ENCODE measurements around the gene APOLD1. TPM values are rescaled to one million over a fixed set of nuclear protein-coding genes. Genes with fewer than 3 reads are reported as not detected.
A peak's percentile ranks its signal among the peaks of the same experiment; 100 is the strongest.
"Not testable (repeated sequence)": the region's sequence is repeated elsewhere in the genome, so short reads cannot be mapped to it uniquely, and the experiment has no call there.

Gene APOLD1, protein sequence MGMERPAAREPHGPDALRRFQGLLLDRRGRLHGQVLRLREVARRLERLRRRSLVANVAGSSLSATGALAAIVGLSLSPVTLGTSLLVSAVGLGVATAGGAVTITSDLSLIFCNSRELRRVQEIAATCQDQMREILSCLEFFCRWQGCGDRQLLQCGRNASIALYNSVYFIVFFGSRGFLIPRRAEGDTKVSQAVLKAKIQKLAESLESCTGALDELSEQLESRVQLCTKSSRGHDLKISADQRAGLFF
- total RNA-seq, result 1 to 10 TPM; 3.5 to 7.0 TPM

DNA sequence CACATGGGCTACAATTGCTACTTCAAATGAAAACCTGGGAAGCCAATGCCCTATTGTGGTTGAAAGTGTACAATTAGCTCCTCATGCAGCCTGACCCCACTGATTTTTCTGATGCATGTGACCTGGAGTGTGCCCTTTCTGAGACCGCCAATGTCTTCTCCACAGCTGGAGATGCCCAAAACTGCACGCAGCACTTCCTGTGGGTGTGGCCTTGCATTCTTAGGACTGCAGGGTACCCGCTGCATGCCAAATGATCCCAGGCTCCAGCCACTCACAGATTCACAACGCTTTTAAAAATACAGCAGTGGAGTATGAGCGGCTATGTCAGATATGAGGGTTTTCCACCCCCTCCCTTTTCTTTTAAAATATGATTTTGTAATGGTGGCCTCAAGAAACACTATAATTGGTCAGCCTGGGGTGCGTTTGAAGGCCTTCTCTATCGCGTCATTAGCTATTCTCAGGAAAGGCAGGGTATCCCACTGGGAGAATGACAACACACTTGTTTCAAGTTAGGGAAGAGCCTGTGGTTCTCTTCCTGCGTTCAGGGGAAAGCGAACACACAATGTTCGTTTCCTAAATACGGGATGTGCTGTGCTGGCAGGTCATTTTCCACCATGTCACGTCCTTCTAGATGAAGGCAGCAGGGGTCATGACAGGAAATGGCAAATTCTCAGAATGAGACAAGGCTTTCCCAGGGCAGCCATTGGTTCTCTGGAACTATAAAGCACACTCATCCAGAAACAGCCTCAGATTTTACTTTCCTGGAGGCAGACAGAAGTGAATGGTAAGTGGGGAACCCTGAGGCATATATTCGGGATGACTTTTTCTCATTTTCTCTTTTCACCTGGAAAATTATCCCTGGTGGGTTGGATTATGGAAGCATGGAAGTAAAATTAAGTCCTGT, at the start of gene APOLD1:
APOLD1 (plus strand) TSS at position 749 of the 904 bp plus-strand sequence; CDS start at position 782, 33 bp downstream.
- H3K27me3 Mint-ChIP-seq, result no peaks in the 10 kb centered on the region
- ATAC-seq, result no peak
- H3K36me3 Mint-ChIP-seq (ENCODE audit: low read depth), result no peaks in the 10 kb centered on the region
- peak within 1 kb of the TSS; percentile 81 for H3K4me3 Mint-ChIP-seq
- CTCF ChIA-PET, result interaction anchor here (0.7 to 1.2 kb wide), 2 partner anchors 52 to 421 kb away, joined by 3 to 4 read pairs; no protein-coding TSS in a partner anchor
- POLR2A ChIA-PET, result interaction anchor here (0.5 kb wide), 1 partner anchor 1029 kb away, joined by 5 read pairs; no protein-coding TSS in a partner anchor
- intact Hi-C loops (cut with DNase I, micrococcal nuclease), result loop anchor here (5.0 kb wide), 6 partner anchors 52 to 427 kb away; partner anchors contain the start of gene GSG1 (in 1 of the 2)
- peaks cover 28% of the 10 kb centered on the region for H3K4me1 Mint-ChIP-seq
- DNase-seq, result no peak
- peak within 1 kb of the TSS; percentile 60 for H3K27ac Mint-ChIP-seq
- no peaks in the 10 kb centered on the region for H3K9me3 Mint-ChIP-seq (ENCODE audit: low read depth)

DNA sequence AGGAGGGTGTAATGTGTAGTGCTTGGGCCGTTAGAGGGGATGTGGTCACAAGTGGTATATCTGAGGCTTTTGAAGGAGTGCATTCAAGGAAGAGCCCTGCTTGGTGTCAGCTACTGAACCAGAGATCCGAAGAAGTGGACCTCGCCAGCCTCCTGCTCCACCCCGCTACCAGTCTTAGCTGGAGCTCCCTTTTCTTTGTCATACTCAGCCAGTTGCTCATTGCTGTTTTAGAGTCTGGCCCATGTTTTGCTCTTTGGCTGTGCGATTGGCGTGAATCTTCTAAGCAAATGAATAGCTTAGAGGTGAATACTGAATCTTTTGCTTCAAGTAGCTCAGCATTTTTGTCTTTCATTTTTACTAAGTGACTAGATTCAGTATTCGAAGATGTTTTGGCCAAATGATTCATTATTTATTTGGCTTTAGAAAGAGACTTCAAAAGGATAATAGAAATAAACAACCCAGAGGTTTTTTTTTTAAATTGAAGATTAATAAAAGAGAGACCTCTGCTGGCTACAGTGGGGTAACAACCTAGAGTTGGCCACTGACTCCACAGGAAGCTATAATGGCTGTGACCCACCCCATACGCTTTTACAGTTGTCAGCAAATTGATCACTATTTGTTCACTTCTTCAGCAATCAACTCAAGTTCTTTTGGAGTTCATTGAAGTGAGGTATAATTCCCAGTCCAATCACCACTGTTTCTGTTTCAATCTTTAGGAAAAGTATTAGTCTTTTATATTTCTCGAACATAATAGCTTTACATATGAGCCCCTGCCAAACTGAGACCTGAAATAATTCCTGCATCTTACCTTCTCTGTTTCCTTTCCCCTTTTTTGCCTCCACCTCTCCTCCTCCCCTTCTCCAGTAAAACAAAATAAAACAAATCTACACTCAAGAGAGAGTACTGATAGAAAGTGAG, 48.4 kb upstream of the APOLD1 start:
- H3K9me3 Mint-ChIP-seq (ENCODE audit: low read depth), result no peaks in the 10 kb centered on the region
- peak; percentile 65 for DNase-seq
- ChIA-PET POLR2A (interaction anchor here (0.6 to 2.4 kb wide), 16 partner anchors 11 to 1010 kb away, joined by 3 to 38 read pairs (median 4); partner anchors contain the start of gene DUSP16), CTCF (interaction anchor here (0.6 to 3.7 kb wide), 76 partner anchors 10 to 1398 kb away, joined by 3 to 53 read pairs (median 4); partner anchors contain the start of gene DUSP16)
- intact Hi-C loops (cut with DNase I, micrococcal nuclease), result loop anchor here (1.0 to 2.0 kb wide), 3 partner anchors 11 to 361 kb away; no protein-coding TSS in a partner anchor
- H3K27me3 Mint-ChIP-seq, result no peaks in the 10 kb centered on the region
- H3K27ac Mint-ChIP-seq, result peak overlapping the region; percentile 75
- peak; percentile 87 for ATAC-seq
- H3K4me3 Mint-ChIP-seq, result peak overlapping the region; percentile 32
- peaks cover 35% of the 10 kb centered on the region for H3K4me1 Mint-ChIP-seq
- no peaks in the 10 kb centered on the region for H3K36me3 Mint-ChIP-seq (ENCODE audit: low read depth)

DNA sequence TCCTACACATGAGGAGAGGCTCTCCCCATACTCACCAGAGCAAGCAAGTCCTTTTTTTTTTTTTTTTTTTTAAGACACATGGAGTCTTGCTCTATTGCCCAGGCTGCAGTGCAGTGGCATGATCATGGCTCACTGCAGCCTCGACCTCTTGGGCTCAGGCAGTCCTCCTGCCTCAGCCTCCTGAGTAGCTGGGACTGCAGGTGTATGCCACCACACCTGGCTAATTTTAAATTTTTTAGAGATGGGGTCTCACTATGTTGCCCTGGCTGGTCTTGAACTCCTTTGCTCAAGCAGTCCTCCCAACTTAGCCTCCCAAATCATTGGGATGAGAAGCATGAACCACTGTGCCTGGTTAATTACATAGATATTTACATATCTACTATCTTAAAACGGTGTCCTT, 47.3 kb upstream of the APOLD1 start:
- H3K36me3 Mint-ChIP-seq (ENCODE audit: low read depth); intact Hi-C loops (cut with DNase I, micrococcal nuclease); H3K4me3 Mint-ChIP-seq; H3K27ac Mint-ChIP-seq; H3K27me3 Mint-ChIP-seq; H3K9me3 Mint-ChIP-seq (ENCODE audit: low read depth); ATAC-seq; DNase-seq: not testable (repeated sequence)
- POLR2A ChIA-PET, result interaction anchor here (2.4 kb wide), 1 partner anchor 12 kb away, joined by 38 read pairs; no protein-coding TSS in a partner anchor
- CTCF ChIA-PET, result interaction anchor here (0.9 to 3.7 kb wide), 14 partner anchors 9 to 377 kb away, joined by 5 to 53 read pairs (median 14); no protein-coding TSS in a partner anchor
- peaks cover 32% of the 10 kb centered on the region for H3K4me1 Mint-ChIP-seq

DNA sequence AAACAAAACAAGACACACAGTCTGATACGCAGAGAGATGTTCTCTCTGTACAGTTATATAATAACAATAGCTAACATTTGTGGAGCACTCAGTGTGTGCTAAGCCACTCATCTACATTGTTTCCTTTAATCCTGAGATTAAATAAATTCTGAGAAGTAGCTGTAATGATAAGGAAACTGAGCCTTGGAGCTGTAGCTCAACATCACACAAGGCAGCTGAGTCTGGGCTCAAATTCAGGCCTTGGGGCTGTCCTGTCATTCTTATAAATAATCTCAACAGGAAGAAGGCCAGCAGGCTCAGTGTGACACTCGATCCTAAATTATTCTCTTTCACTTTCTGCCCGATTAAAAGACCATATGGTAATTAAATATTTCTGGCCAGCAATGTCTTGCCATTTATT, 43.8 kb upstream of the APOLD1 start:
- intact Hi-C loops (cut with DNase I, micrococcal nuclease), result no loop called here
- DNase-seq (no peak), ATAC-seq (no peak)
- H3K27ac Mint-ChIP-seq, result no peak overlapping the region
- H3K27me3 Mint-ChIP-seq, result no peaks in the 10 kb centered on the region
- no peaks in the 10 kb centered on the region for H3K9me3 Mint-ChIP-seq (ENCODE audit: low read depth)
- ChIA-PET CTCF (interaction anchor here (0.6 to 1.0 kb wide), 2 partner anchors 8 to 166 kb away, joined by 3 to 4 read pairs; no protein-coding TSS in a partner anchor), POLR2A (interaction anchor here (0.6 kb wide), 1 partner anchor 480 kb away, joined by 6 read pairs; no protein-coding TSS in a partner anchor)
- peaks cover 12% of the 10 kb centered on the region for H3K4me1 Mint-ChIP-seq
- H3K36me3 Mint-ChIP-seq (ENCODE audit: low read depth), result no peaks in the 10 kb centered on the region
- no peak overlapping the region for H3K4me3 Mint-ChIP-seq

DNA sequence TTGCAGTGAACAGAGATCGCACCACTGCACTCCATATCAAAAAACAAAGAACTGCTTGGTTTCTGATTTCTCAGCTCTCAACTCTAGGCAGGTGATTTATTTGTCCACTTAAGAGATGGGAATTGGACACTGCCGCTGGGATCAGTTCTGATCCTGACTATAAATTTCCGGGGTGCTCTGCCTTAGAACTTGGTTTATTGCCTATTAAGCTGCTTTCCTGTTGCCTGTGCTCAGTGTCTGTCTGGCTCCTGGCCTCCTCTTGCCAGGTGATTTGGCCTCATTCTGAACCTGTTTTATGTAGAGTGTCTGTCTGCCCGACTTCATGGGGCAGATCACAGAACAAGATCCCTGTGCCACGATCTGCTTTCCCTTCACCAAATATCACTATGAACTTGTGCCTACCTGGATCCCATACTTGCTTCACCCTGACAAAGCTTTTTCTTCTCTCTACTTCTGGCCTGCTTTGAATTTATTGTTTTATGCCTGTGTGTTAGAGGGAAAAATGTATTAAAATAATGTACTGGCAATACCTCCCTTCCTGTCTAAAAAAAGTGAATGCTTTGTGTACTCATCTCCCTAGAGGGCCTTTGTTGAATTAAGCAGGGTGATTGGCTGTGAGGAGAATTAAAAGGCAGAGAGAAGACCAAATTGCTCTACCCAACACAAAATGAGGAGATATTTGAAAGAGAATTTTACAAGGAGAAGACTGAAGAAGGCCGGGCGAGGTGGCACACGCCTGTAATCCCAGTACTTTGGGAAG, 40.7 kb upstream of the APOLD1 start:
- Mint-ChIP-seq H3K9me3 (ENCODE audit: low read depth) (no peaks in the 10 kb centered on the region), H3K36me3 (ENCODE audit: low read depth) (no peaks in the 10 kb centered on the region), H3K4me3 (no peak overlapping the region), H3K27ac (peak overlapping the region; percentile 2), H3K27me3 (no peaks in the 10 kb centered on the region), H3K4me1 (no peaks in the 10 kb centered on the region)
- CTCF ChIA-PET, result no interaction called here
- POLR2A ChIA-PET, result no interaction called here
- intact Hi-C loops (cut with DNase I, micrococcal nuclease), result no loop called here
- ATAC-seq, result no peak
- DNase-seq, result no peak

DNA sequence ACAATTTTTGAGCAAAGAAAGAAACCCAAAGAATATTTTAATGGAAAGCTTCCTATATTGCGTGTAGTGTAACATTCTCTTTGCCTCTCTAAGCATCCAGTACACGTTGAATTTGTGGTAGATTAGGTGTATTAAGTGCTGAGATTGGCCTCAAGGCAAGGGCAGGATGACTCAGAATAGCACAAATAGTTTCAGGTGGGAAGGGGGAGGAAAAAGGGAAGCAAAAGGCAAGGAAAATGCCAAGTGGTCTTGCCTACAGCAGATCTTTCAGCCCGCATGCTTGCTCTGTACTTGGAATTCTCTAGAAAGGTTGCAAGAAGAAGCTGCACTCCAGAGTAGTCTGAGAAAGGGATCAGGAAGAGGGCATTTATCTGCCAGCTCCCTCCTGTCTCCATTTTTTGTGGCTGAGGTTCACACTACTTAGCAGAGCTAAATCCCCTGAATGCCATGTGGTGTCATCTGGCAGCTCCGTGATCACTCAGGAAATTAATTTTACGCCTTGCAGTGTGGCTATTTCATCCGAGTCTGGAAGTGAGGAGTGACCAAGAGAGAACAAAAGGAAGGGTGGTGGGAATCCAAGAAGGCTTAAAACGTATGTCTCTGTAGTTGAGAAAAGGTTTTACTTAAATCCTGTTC, 39.8 kb upstream of the APOLD1 start:
- Mint-ChIP-seq H3K36me3 (ENCODE audit: low read depth) (no peaks in the 10 kb centered on the region), H3K27ac (no peak overlapping the region), H3K4me1 (no peaks in the 10 kb centered on the region), H3K27me3 (no peaks in the 10 kb centered on the region), H3K4me3 (no peak overlapping the region), H3K9me3 (ENCODE audit: low read depth) (no peaks in the 10 kb centered on the region)
- DNase-seq (no peak), ATAC-seq (no peak)
- ChIA-PET CTCF (interaction anchor here (0.6 to 2.2 kb wide), 3 partner anchors 9 to 101 kb away, joined by 3 to 14 read pairs (median 5); no protein-coding TSS in a partner anchor), POLR2A (interaction anchor here (0.6 kb wide), 1 partner anchor 236 kb away, joined by 4 read pairs; no protein-coding TSS in a partner anchor)
- intact Hi-C loops (cut with DNase I, micrococcal nuclease), result no loop called here

DNA sequence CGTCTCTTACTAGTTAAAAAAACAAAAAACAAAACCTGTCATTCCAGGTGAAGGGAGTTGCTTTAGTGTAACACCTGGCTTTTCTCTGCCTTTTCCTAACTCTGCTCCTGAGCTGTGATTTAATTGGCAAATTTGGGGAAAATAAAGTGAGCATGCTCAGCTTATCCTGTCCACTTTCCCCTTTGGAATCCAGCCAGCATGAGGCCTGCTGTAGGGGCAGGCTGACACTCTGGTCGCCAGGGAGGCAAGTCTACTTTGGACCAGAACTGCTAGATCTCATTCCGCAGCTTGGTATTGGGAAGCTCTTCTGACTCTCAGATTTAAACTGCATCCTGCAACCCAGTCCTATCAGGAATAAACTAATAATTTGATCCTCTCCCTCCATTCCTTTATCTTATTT, 38.2 kb upstream of the APOLD1 start:
- ChIA-PET POLR2A (no interaction called here), CTCF (interaction anchor here (0.7 to 2.2 kb wide), 2 partner anchors 8 to 10 kb away, joined by 3 to 14 read pairs; no protein-coding TSS in a partner anchor)
- peaks cover 2% of the 10 kb centered on the region for H3K36me3 Mint-ChIP-seq (ENCODE audit: low read depth)
- H3K27me3 Mint-ChIP-seq, result no peaks in the 10 kb centered on the region
- no peaks in the 10 kb centered on the region for H3K9me3 Mint-ChIP-seq (ENCODE audit: low read depth)
- no peaks in the 10 kb centered on the region for H3K4me1 Mint-ChIP-seq
- H3K27ac Mint-ChIP-seq, result no peak overlapping the region
- no peak overlapping the region for H3K4me3 Mint-ChIP-seq
- intact Hi-C loops (cut with DNase I, micrococcal nuclease), result no loop called here
- ATAC-seq (no peak), DNase-seq (no peak)

DNA sequence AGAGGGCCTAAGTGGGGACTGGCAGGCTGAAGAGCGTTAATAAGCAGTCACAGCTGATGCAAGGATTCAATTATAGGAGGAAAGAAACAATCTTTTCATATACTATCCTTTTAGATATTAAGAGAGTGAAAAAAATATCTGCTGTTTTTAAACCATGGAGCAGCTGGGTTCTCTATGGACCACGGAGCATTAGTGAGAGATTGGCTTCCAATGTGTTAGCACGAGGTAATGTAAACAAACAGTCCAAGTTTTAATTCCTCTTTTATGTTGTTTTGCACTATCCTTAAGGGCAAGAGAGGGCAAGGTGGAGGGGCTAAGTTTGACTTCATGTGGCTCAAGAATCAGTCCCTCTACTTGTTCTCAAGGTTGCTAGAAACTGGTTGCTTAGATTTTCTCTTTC, 37.4 kb upstream of the APOLD1 start:
- Mint-ChIP-seq H3K36me3 (ENCODE audit: low read depth) (peaks cover 2% of the 10 kb centered on the region), H3K27me3 (no peaks in the 10 kb centered on the region)

DNA sequence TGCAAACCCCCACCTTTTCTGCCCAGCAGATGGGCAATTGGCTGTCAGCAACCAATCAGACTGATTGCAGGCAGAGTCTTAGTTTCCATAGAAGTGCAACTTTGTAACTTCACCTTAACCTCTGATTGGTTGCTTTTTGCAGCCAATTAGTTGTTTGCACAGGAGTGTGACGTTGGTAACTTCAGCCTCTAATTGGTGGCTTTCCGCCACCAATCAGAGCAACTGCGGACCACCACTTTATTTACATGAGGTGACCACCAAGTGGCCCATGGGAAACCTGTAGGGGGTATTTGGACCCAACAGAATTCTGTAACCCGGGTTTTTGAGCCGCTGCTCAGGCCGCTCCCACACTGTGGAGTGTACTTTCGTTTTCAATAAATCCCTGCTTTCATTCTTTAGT, 36.0 kb upstream of the APOLD1 start:
- ATAC-seq (no peak), DNase-seq (no peak)
- H3K36me3 Mint-ChIP-seq (ENCODE audit: low read depth), result peaks cover 2% of the 10 kb centered on the region
- no peaks in the 10 kb centered on the region for H3K4me1 Mint-ChIP-seq
- H3K27me3 Mint-ChIP-seq, result no peaks in the 10 kb centered on the region
- intact Hi-C loops (cut with DNase I, micrococcal nuclease), result no loop called here
- ChIA-PET POLR2A (no interaction called here), CTCF (no interaction called here)
- no peaks in the 10 kb centered on the region for H3K9me3 Mint-ChIP-seq (ENCODE audit: low read depth)
- no peak overlapping the region for H3K27ac Mint-ChIP-seq
- H3K4me3 Mint-ChIP-seq, result no peak overlapping the region

More for the DNA sequence above, 37.4 kb upstream of the APOLD1 start:
- DNase-seq, result no peak
- CTCF ChIA-PET, result interaction anchor here (0.6 to 2.2 kb wide), 4 partner anchors 11 to 739 kb away, joined by 3 to 14 read pairs (median 4); no protein-coding TSS in a partner anchor
- Mint-ChIP-seq H3K4me1 (no peaks in the 10 kb centered on the region), H3K4me3 (no peak overlapping the region), H3K27ac (no peak overlapping the region), H3K9me3 (ENCODE audit: low read depth) (no peaks in the 10 kb centered on the region)
- no peak for ATAC-seq
- POLR2A ChIA-PET, result no interaction called here
- intact Hi-C loops (cut with DNase I, micrococcal nuclease), result no loop called here

DNA sequence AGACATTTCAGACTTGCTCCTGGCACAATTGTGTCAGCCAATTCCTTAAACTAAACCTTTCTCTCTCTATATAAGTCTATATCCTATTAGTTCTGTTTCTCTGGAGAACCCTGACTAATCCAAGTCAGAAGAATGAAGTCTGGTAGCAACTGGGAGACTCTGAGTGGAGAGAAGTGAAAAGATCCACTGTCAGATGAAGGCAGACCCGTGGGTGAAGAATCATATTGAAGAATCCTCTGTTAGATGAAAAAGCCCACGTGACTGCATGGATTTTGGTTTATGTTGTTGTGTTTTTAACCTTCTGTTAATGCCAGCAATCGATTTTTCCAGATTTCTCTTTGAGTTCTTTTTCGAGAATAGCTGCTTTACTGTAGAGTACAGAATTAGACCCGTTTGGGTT, 29.5 kb upstream of the APOLD1 start:
- Mint-ChIP-seq H3K36me3 (ENCODE audit: low read depth) (peaks cover 2% of the 10 kb centered on the region), H3K4me1 (no peaks in the 10 kb centered on the region), H3K4me3 (no peak overlapping the region), H3K9me3 (ENCODE audit: low read depth) (no peaks in the 10 kb centered on the region), H3K27ac (no peak overlapping the region), H3K27me3 (no peaks in the 10 kb centered on the region)
- ChIA-PET POLR2A (no interaction called here), CTCF (interaction anchor here (1.2 to 3.1 kb wide), 2 partner anchors 9 to 19 kb away, joined by 4 to 8 read pairs; no protein-coding TSS in a partner anchor)
- no peak for DNase-seq
- no peak for ATAC-seq
- intact Hi-C loops (cut with DNase I, micrococcal nuclease), result no loop called here

Measured in activated CD4-positive, alpha-beta T cell treated with anti-CD3 and anti-CD28 coated beads for 36 hours (primary cell).